IPS DF 19.7 (cell line): ENCODE measurements around the gene PAK3.

Source experiments
- DNase-seq: peaks from one replicate; pipeline ENCODE4 v3.0.0-alpha.2; 2013; ENCODE audit warnings: low read depth, low spot score

The PAK3 gene

DNA sequence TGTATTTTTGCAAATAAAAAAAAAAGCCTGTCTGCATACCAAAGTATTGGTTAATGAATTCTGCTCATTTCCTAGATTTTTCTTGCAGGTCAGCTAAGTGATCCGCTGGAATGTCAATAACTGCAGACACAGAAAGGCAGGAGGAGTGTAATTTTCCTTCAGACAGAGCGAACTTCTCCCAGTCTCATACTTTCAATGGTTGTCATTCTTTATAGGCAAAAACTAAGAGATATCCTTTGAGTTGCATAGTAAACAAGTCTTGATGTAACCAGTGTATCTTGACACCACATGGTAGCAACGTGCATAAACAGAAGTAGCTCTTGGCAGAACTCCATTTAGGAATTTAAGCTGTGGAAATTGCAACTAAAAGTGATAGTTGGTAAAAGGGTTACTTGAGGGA, 166.1 kb downstream of the PAK3 start:
- no peak for DNase-seq

DNA sequence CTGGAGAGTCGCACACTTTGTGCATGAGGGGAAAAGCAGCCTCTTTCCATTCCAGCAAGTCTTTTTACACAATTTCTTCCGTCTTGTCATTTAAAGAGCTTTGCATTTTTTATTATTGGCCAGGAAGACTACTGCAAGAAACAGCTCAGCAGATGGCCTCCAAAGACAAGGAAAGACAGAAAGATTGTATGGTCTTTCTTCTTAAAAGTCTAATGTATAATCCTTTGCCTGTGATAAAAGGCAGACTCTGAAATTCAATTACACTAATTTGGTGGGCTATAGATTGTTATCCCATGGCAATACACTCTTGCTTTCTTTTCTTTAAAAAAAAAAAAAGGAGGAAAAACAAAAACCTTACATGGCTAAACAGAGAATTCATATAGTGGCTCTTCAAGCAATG, 168.4 kb downstream of the PAK3 start:
- no peak for DNase-seq

DNA sequence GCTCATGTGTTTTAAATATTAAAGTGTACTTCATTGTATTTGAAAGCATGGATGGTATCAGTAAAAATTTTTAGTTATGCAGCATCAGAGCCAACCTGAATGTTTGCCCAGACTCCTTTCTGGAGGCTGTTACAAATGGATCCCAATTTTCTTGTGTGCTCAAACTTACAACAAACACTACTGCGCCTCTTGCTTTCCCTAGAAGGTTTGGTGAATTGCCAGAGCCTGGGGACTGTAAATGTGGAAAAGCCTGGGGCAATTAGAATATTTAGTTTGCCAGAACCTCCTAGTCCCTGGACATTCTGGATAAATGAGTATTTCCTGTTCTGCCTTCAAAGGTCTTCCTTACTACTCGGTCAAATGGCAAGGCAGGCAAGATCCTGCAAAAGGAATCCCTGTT, 169.5 kb downstream of the PAK3 start:
- no peak for DNase-seq

DNA sequence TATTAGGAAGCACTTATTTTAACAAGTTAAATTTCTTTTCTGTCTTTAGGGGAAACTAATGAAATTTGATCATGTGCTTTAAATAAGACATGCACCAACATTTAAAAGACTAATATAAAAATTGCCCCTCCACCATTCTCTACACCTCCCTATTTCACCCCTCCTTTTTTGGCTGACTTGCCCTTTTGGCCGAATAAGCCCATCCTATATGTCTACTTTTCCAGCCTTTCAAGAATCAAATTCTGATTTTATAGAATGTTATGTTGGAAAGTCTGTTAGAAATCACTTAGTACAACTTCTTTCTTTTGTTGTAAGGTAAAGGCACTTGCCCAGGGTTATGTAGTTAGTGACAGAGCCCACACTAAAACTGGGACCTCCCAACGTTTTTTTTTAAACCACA, 172.5 kb downstream of the PAK3 start:
- no peak for DNase-seq

DNA sequence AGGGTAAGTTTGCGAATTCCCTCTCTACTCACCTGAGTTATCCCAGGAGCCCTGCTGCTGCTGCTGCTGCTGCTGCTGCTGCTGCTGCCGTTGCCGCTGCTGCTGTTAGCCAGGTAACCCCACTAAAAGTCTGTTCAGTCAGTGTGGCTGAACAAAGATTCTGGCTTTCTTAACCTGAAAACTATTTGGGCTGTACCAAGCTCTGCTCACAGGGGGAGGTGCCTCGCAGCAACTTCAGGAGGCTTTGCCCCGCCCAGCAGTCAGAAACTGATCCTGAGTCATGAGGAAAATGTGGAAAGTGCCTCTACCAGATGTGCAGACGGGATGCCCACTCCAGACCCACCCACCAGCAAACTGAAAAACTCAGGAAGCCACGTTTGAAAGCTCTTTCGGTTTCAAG, 174.3 kb downstream of the PAK3 start, which contains the start of gene CAPN6:
Gene CAPN6, minus strand, starts transcription at position 145 of the 400 bp plus-strand sequence. CDS start 6,547 bp downstream, outside the sequence.
- peak; percentile 45 for DNase-seq
